Measurements from ENCODE around the gene LRP1B.

DNA sequence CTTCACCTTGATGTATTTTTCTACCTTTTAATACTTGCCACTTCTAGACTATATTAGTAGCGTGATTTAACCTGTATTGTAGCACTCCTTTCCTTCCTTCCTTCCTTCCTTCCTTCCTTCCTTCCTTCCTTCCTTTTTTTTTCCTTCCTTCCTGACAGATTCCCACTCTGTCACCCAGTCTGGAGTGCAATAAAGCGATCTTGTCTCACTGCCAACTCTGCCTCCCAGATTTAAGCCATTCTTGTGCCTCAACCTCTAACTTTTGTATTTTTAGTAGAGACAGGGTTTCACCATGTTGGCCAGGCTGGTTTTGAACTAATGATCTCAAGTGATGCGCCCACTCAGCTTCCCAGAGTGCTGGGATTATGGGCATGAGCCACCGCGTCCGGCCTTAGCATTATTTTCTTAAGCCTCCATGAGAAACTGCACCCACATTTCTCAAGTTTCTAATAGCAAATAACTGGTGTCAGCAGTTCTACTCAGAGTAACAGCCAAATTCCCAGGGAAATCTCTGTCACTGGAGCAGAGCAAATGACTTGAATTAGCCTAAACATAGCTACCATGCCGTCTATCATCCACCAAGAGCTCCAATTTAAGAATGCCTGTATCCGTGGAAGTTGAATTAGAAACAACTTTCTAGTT lies 529.2 kb downstream of the LRP1B start:
- TF ChIP-seq, protein P1, sequence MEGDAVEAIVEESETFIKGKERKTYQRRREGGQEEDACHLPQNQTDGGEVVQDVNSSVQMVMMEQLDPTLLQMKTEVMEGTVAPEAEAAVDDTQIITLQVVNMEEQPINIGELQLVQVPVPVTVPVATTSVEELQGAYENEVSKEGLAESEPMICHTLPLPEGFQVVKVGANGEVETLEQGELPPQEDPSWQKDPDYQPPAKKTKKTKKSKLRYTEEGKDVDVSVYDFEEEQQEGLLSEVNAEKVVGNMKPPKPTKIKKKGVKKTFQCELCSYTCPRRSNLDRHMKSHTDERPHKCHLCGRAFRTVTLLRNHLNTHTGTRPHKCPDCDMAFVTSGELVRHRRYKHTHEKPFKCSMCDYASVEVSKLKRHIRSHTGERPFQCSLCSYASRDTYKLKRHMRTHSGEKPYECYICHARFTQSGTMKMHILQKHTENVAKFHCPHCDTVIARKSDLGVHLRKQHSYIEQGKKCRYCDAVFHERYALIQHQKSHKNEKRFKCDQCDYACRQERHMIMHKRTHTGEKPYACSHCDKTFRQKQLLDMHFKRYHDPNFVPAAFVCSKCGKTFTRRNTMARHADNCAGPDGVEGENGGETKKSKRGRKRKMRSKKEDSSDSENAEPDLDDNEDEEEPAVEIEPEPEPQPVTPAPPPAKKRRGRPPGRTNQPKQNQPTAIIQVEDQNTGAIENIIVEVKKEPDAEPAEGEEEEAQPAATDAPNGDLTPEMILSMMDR (conservative IDR thresholded peaks at IDR 0.05 in 1 of 2, IDR thresholded peaks at IDR 0.05 in 1 of 2; ENCODE audit: extremely low read depth in 1 of 2, insufficient read depth in 1 of 2, low read depth in 1 of 2, low read length in 2 of 2): no peak
- TF ChIP-seq EZH2 (IDR thresholded peaks at IDR 0.05; ENCODE audit: borderline replicate concordance, low read length): no peak
